ENCODE measurements around the gene CYBC1.

DNA sequence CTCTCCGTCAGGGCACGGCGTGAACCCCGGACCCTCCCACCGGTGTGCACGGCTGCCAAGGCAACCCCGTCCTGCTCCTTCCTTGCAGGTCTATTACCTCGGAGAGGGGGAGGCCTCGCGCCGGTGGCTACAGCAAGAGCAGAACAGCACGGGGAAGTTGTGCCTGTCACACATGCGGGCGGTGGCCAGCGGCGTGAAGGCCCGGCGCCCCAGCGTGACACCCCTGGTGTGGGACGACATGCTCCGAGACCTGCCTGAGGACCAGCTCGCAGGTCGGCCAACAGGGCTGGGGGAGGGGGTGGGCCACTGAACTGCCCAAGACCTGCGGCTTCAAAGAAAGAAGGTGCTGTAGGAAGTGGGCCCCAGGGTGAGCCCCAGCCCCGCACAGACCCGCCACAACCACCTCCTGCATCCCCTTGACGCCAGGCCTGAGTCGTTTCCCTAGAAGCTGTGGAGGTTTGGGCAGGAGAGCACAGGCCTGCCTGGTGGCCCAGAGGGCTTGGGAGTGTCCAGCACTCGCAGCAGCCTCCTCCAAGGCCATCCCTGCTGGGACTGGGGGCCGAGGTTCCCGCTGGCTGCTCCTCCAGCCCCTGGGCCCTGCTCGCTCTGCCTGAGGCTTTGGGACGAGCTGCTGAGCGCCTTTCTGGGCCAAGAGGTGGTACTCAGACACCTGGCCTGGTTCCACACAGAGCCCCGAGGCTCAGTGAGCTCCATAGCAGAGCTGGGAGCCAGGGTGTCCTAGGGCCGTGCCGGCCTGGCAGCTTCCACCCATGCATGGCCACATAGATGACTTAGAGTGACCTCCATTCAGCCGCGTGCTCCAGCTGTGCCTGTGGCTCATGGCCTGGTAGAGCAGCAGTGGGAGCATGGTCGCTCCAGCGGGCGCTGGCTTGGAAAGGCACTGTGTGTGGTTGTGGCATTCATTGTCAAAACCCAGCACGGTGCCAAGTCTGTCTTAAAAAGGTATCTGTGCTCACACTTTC, 14.7 kb downstream of the CYBC1 start:
- TF ChIP-seq, protein P1, sequence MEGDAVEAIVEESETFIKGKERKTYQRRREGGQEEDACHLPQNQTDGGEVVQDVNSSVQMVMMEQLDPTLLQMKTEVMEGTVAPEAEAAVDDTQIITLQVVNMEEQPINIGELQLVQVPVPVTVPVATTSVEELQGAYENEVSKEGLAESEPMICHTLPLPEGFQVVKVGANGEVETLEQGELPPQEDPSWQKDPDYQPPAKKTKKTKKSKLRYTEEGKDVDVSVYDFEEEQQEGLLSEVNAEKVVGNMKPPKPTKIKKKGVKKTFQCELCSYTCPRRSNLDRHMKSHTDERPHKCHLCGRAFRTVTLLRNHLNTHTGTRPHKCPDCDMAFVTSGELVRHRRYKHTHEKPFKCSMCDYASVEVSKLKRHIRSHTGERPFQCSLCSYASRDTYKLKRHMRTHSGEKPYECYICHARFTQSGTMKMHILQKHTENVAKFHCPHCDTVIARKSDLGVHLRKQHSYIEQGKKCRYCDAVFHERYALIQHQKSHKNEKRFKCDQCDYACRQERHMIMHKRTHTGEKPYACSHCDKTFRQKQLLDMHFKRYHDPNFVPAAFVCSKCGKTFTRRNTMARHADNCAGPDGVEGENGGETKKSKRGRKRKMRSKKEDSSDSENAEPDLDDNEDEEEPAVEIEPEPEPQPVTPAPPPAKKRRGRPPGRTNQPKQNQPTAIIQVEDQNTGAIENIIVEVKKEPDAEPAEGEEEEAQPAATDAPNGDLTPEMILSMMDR (IDR thresholded peaks at IDR 0.05) = no peak
- TF ChIP-seq POLR2AphosphoS5 (IDR thresholded peaks at IDR 0.05) (no peak), POLR2A (IDR thresholded peaks at IDR 0.05) (no peak), EP300 (IDR thresholded peaks at IDR 0.05) (no peak)
